ENCODE measurements around the gene CD96.

GRCh38 chr3:111539351-111540331, 2.4 kb upstream of the CD96 start:
- TF ChIP-seq, protein P1, sequence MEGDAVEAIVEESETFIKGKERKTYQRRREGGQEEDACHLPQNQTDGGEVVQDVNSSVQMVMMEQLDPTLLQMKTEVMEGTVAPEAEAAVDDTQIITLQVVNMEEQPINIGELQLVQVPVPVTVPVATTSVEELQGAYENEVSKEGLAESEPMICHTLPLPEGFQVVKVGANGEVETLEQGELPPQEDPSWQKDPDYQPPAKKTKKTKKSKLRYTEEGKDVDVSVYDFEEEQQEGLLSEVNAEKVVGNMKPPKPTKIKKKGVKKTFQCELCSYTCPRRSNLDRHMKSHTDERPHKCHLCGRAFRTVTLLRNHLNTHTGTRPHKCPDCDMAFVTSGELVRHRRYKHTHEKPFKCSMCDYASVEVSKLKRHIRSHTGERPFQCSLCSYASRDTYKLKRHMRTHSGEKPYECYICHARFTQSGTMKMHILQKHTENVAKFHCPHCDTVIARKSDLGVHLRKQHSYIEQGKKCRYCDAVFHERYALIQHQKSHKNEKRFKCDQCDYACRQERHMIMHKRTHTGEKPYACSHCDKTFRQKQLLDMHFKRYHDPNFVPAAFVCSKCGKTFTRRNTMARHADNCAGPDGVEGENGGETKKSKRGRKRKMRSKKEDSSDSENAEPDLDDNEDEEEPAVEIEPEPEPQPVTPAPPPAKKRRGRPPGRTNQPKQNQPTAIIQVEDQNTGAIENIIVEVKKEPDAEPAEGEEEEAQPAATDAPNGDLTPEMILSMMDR (conservative IDR thresholded peaks at IDR 0.05 in 1 of 2, IDR thresholded peaks at IDR 0.05 in 1 of 2; ENCODE audit: low read depth in 1 of 2, low read length in 2 of 2): peak; percentile 47 to 76
- TF ChIP-seq EZH2 (IDR thresholded peaks at IDR 0.05; ENCODE audit: low read length, missing control alignments): no peak
